ENCODE results near the gene DAPL1. TPM values are rescaled to one million over a fixed set of nuclear protein-coding genes. Genes with fewer than 3 reads are reported as not detected.

Gene DAPL1
- total and polyA plus RNA-seq, 4 donors: 0.17 TPM; not detected in 3

- H3K27me3 ChIP-seq (ENCODE audit: control insufficient read depth in 3 of 3, insufficient read depth in 3 of 3, low read length in 2 of 3): no peaks in the 10 kb centered on the region
- no peak overlapping the region for H3K4me3 ChIP-seq
- no peak overlapping the region for H3K9ac ChIP-seq (ENCODE audit: insufficient read depth in 1 of 2, low read length in 2 of 2)
- no peak for TF ChIP-seq CTCF (IDR thresholded peaks at IDR 0.05; ENCODE audit: control extremely low read depth, extremely low read depth)
- DNase-seq: no peak
- no peaks in the 10 kb centered on the region for H3K36me3 ChIP-seq (ENCODE audit: control insufficient read depth in 4 of 4, insufficient read depth in 4 of 4, low read length in 4 of 4)
- 58 to 73% methylated on average over 2 of the region's 2 CpGs for WGBS, 2 donors
- no peak for ATAC-seq (ENCODE audit: insufficient read depth, low FRiP score)
- no peaks in the 10 kb centered on the region for H3K4me1 ChIP-seq (ENCODE audit: control insufficient read depth in 5 of 5, insufficient read depth in 5 of 5, low read length in 5 of 5)
- H3K9me3 ChIP-seq (ENCODE audit: control insufficient read depth in 4 of 4, insufficient read depth in 3 of 4, low read length in 3 of 4): peaks cover 0 to 5% (median 0%) of the 10 kb centered on the region in 4 donors
- H3K27ac ChIP-seq (ENCODE audit: low read depth in 1 of 2, low read length in 1 of 2): no peak overlapping the region
Observed at GRCh38 chr2:158788951-158789350, 6.2 kb upstream of the DAPL1 start.

GRCh38 chr2:158796652-158797051, 1.5 kb downstream of the DAPL1 start:
- DNase-seq (no peak), ATAC-seq (ENCODE audit: insufficient read depth, low FRiP score) (no peak)
- Histone ChIP-seq H3K4me3 (no peak overlapping the region), H3K36me3 (ENCODE audit: control insufficient read depth in 4 of 4, insufficient read depth in 4 of 4, low read length in 4 of 4) (no peaks in the 10 kb centered on the region), H3K27me3 (ENCODE audit: control insufficient read depth in 3 of 3, insufficient read depth in 3 of 3, low read length in 2 of 3) (no peaks in the 10 kb centered on the region), H3K4me1 (ENCODE audit: control insufficient read depth in 5 of 5, insufficient read depth in 5 of 5, low read length in 5 of 5) (peaks cover 0 to 3% (median 0%) of the 10 kb centered on the region in 5 donors), H3K27ac (ENCODE audit: low read depth in 1 of 2, low read length in 1 of 2) (no peak overlapping the region), H3K9me3 (ENCODE audit: control insufficient read depth in 4 of 4, insufficient read depth in 3 of 4, low read length in 3 of 4) (no peaks in the 10 kb centered on the region), H3K9ac (ENCODE audit: insufficient read depth in 1 of 2, low read length in 2 of 2) (no peak overlapping the region)
- WGBS, 2 donors: 73 to 81% methylated on average over 2 of the region's 2 CpGs
- no peak for TF ChIP-seq CTCF (IDR thresholded peaks at IDR 0.05; ENCODE audit: control extremely low read depth, extremely low read depth)

GRCh38 chr2:158797963-158798700, 3.0 kb downstream of the DAPL1 start:
- TF ChIP-seq CTCF (IDR thresholded peaks at IDR 0.05; ENCODE audit: control extremely low read depth, extremely low read depth): no peak
- 89 to 92% methylated on average over 6 of the region's 6 CpGs for WGBS, 2 donors

More at GRCh38 chr2:158797963-158798700, 3.0 kb downstream of the DAPL1 start:
- no peaks in the 10 kb centered on the region for H3K9me3 ChIP-seq (ENCODE audit: control insufficient read depth in 4 of 4, insufficient read depth in 3 of 4, low read length in 3 of 4)
- no peak overlapping the region for H3K27ac ChIP-seq (ENCODE audit: low read depth in 1 of 2, low read length in 1 of 2)
- H3K9ac ChIP-seq (ENCODE audit: insufficient read depth in 1 of 2, low read length in 2 of 2): no peak overlapping the region
- peaks cover 0 to 7% (median 0%) of the 10 kb centered on the region in 5 donors for H3K4me1 ChIP-seq (ENCODE audit: control insufficient read depth in 5 of 5, insufficient read depth in 5 of 5, low read length in 5 of 5)
- H3K36me3 ChIP-seq (ENCODE audit: control insufficient read depth in 4 of 4, insufficient read depth in 4 of 4, low read length in 4 of 4): no peaks in the 10 kb centered on the region
- no peaks in the 10 kb centered on the region for H3K27me3 ChIP-seq (ENCODE audit: control insufficient read depth in 3 of 3, insufficient read depth in 3 of 3, low read length in 2 of 3)
- H3K4me3 ChIP-seq: no peak overlapping the region
- ATAC-seq (ENCODE audit: insufficient read depth, low FRiP score) (no peak), DNase-seq (no peak)
